GM21515 (cell line): ENCODE results near the gene TMEM196.
A peak's percentile ranks its signal among the peaks of the same experiment; 100 is the strongest.
"Not testable (repeated sequence)": the region's sequence is repeated elsewhere in the genome, so short reads cannot be mapped to it uniquely, and the experiment has no call there.

Source experiments
- ATAC-seq: cut with Tn5 transposase; IDR thresholded peaks from one replicate; pipeline ENCODE4 v1.9.1; 2021; ENCODE audit not compliant: unreplicated experiment

TMEM196 gene

GRCh38 chr7:19708397-19709248, 64.8 kb downstream of the TMEM196 start, which contains the start of gene POLR1F:
Gene POLR1F, minus strand, starts transcription at chr7:19709037. Its CDS starts 21 bp downstream, at chr7:19709016.
- peak; percentile 99 for ATAC-seq

- no peak for ATAC-seq
Measured at GRCh38 chr7:19707240-19707639, 66.2 kb downstream of the TMEM196 start.

GRCh38 chr7:19705663-19706062, 67.8 kb downstream of the TMEM196 start:
- no peak for ATAC-seq

GRCh38 chr7:19701471-19701870, 71.9 kb downstream of the TMEM196 start:
- no peak for ATAC-seq

GRCh38 chr7:19700936-19701335, 72.5 kb downstream of the TMEM196 start:
- ATAC-seq: no peak

GRCh38 chr7:19698331-19698730, 75.1 kb downstream of the TMEM196 start:
- no peak for ATAC-seq

GRCh38 chr7:19696926-19697325, 76.5 kb downstream of the TMEM196 start:
- no peak for ATAC-seq

GRCh38 chr7:19692111-19692828, 81.1 kb downstream of the TMEM196 start:
- no peak for ATAC-seq

GRCh38 chr7:19690736-19691135, 82.7 kb downstream of the TMEM196 start:
- no peak for ATAC-seq

GRCh38 chr7:19689130-19689529, 84.3 kb downstream of the TMEM196 start:
- not testable (repeated sequence) for ATAC-seq

GRCh38 chr7:19681596-19681995, 91.8 kb downstream of the TMEM196 start:
- ATAC-seq: no peak

- ATAC-seq: peak; percentile 80
Measured at GRCh38 chr7:19677180-19677579, 96.2 kb downstream of the TMEM196 start.

- ATAC-seq: no peak
Measured at GRCh38 chr7:19675816-19676215, 97.6 kb downstream of the TMEM196 start.

- no peak for ATAC-seq
Measured at GRCh38 chr7:19674266-19674960, 99.0 kb downstream of the TMEM196 start.

- no peak for ATAC-seq
Measured at GRCh38 chr7:19670806-19671205, 102.6 kb downstream of the TMEM196 start.
